ENCODE results near the gene RSRC1. TPM values are rescaled to one million over a fixed set of nuclear protein-coding genes. Genes with fewer than 3 reads are reported as not detected.

The RSRC1 gene
- total and polyA plus RNA-seq, 2 of the 13 experiments (the other 11 are each of a cell fraction or from before 2014, with no cell fraction given) = 4.9 to 63.0 TPM

DNA sequence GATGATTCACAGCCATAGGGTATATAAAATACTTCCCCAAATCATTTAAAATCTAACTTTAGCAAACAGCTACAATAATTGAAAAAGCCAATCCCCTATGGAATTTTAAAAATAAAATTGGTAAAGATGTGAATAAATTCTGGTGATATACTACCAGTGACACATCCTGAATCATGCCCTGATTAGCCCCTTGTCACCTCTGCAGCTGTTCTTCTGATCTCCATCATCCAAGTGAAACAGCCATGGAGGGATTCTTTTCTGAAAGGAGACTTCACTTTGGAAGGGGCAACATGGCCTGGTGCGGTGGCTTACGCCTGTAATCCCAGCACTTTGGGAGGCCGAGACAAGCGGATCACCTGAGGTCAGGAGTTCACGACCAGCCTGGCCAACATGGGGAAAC, 345.5 kb downstream of the RSRC1 start (continued):
- TF ChIP-seq RCOR2 (CRISPR knock-in tag; IDR thresholded peaks at IDR 0.05) = no peak
- TF ChIP-seq, protein P1, sequence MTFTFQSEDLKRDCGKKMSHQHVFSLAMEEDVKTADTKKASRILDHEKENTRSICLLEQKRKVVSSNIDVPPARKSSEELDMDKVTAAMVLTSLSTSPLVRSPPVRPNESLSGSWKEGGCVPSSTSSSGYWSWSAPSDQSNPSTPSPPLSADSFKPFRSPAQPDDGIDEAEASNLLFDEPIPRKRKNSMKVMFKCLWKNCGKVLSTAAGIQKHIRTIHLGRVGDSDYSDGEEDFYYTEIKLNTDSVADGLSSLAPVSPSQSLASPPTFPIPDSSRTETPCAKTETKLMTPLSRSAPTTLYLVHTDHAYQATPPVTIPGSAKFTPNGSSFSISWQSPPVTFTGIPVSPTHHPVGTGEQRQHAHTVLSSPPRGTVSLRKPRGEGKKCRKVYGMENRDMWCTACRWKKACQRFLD (CRISPR knock-in tag; IDR thresholded peaks at IDR 0.05; ENCODE audit: borderline replicate concordance) = no peak
- no peak for TF ChIP-seq WIZ (CRISPR knock-in tag; IDR thresholded peaks at IDR 0.05)
- TF ChIP-seq GATAD1 (CRISPR knock-in tag; IDR thresholded peaks at IDR 0.05) = no peak

DNA sequence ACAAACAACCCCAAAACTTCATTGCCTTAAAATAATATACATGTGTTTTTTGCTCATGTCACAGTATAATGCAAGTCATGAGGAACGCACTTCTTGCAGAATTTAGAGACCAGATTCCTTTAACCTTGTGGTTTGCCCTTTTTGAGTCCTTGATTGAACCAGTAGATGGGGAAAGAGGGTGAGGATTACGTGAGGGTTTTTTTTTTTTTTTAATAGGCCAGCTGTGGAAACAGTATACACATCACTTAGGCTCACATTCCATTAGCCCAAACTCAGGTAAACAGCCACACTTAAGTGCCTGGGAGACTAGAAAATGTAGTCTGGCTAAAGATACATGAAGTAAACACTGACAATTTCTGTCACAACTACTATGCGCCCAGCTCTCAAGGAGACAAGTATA, 346.2 kb downstream of the RSRC1 start:
- 98% methylated on average over 3 of the region's 3 CpGs for WGBS (ENCODE audit: low lambda C conversion rate)
- TF ChIP-seq CBX5 (CRISPR knock-in tag; IDR thresholded peaks at IDR 0.05; ENCODE audit: borderline replicate concordance) = no peak

DNA sequence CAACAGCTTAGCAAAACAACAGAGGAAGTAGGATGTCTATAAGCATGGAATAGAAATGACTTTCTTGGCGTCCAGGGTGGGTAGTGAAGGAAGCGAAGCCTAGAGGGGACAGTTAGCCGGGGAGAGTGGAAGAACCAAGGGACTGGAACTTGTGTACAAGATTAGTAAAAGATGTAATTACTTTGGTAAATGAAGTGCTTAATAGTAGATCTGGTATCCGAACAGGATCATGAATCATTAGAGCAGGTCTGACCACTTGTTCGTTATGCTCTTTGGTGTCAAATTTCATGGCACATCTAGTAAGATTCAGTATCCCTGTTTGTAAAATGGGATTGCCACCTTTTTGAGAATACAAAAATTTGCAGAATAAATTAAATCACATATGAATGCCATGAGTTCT, 348.6 kb downstream of the RSRC1 start:
- ATAC-seq = no peak
- Histone ChIP-seq H3K36me3 (replicated peaks in 1 of 2; ENCODE audit: control insufficient read depth in 1 of 2, insufficient read depth in 2 of 2, low read length in 2 of 2) (no peaks in the 10 kb centered on the region), H3K79me2 (ENCODE audit: insufficient read depth, low read length) (no peaks in the 10 kb centered on the region), H3K4me3 (replicated peaks in 1 of 3; ENCODE audit: insufficient read depth in 1 of 3, low read depth in 2 of 3, low read length in 3 of 3) (no peak overlapping the region), H4K20me1 (ENCODE audit: insufficient read depth, low read length) (peaks cover 7% of the 10 kb centered on the region; the same call in 1 of the 2 replicates), H3K27me3 (ENCODE audit: control insufficient read depth in 1 of 2, insufficient read depth in 2 of 2, low read length in 2 of 2) (no peaks in the 10 kb centered on the region), H3K9ac (ENCODE audit: insufficient read depth, low read depth, low read length) (no peak overlapping the region), H3K9me3 (ENCODE audit: low read length) (no peaks in the 10 kb centered on the region), H3K4me1 (ENCODE audit: insufficient read depth, low read length) (peaks cover 6% of the 10 kb centered on the region; the same call in 1 of the 2 replicates), H3K4me2 (ENCODE audit: low read depth, low read length) (no peak overlapping the region), H2AFZ (ENCODE audit: low read length) (no peak overlapping the region), H3K27ac (ENCODE audit: extremely low read length, insufficient read depth, low read length) (no peak overlapping the region)
- in situ Hi-C loops (cut with HindIII; ENCODE audit: extremely low pct_ligation_motif_present, low pct_unique_long_range_greater_than_20kb) = no loop called here
- intact Hi-C loops (cut with micrococcal nuclease; ENCODE audit: unreplicated experiment) = no loop called here
- no TSS peak for BruUV-seq (replicated peaks)
- ChIA-PET CTCF (ENCODE audit: low intra/inter-chr PET ratio, low total read pairs) (no interaction called here), POLR2A (no interaction called here)
- no peak for DNase-seq (ENCODE audit: low spot score)
- WGBS (ENCODE audit: low lambda C conversion rate) = 92% methylated on average over 5 of the region's 5 CpGs
- FAIRE-seq = no peak
- no peak for TF ChIP-seq ZNF33B (CRISPR knock-in tag; IDR thresholded peaks at IDR 0.05)
- no peak for TF ChIP-seq IRX3 (CRISPR knock-in tag; IDR thresholded peaks at IDR 0.05; ENCODE audit: borderline replicate concordance, low read depth)
- TF ChIP-seq, protein P2, sequence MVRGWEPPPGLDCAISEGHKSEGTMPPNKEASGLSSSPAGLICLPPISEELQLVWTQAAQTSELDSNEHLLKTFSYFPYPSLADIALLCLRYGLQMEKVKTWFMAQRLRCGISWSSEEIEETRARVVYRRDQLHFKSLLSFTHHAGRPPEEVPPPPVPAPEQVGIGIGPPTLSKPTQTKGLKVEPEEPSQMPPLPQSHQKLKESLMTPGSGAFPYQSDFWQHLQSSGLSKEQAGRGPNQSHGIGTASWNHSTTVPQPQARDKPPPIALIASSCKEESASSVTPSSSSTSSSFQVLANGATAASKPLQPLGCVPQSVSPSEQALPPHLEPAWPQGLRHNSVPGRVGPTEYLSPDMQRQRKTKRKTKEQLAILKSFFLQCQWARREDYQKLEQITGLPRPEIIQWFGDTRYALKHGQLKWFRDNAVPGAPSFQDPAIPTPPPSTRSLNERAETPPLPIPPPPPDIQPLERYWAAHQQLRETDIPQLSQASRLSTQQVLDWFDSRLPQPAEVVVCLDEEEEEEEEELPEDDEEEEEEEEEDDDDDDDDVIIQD (CRISPR knock-in tag; IDR thresholded peaks at IDR 0.05; ENCODE audit: low read depth) = no peak
- no peak for TF ChIP-seq ATRX (CRISPR knock-in tag; IDR thresholded peaks at IDR 0.05; ENCODE audit: borderline replicate concordance)
- no peak for TF ChIP-seq ZNF841 (CRISPR knock-in tag; IDR thresholded peaks at IDR 0.05; ENCODE audit: borderline replicate concordance)
- TF ChIP-seq TGIF2 (CRISPR knock-in tag; IDR thresholded peaks at IDR 0.05) = no peak
- TF ChIP-seq, protein P3, sequence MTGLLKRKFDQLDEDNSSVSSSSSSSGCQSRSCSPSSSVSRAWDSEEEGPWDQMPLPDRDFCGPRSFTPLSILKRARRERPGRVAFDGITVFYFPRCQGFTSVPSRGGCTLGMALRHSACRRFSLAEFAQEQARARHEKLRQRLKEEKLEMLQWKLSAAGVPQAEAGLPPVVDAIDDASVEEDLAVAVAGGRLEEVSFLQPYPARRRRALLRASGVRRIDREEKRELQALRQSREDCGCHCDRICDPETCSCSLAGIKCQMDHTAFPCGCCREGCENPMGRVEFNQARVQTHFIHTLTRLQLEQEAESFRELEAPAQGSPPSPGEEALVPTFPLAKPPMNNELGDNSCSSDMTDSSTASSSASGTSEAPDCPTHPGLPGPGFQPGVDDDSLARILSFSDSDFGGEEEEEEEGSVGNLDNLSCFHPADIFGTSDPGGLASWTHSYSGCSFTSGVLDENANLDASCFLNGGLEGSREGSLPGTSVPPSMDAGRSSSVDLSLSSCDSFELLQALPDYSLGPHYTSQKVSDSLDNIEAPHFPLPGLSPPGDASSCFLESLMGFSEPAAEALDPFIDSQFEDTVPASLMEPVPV (CRISPR knock-in tag; IDR thresholded peaks at IDR 0.05) = no peak

More for the DNA sequence above, 346.2 kb downstream of the RSRC1 start:
- no peak for ATAC-seq
- Histone ChIP-seq H3K4me2 (ENCODE audit: low read depth, low read length) (no peak overlapping the region), H3K4me1 (ENCODE audit: insufficient read depth, low read length) (peaks cover 15% of the 10 kb centered on the region), H3K9me3 (ENCODE audit: low read length) (no peaks in the 10 kb centered on the region), H3K4me3 (replicated peaks in 1 of 3; ENCODE audit: insufficient read depth in 1 of 3, low read depth in 2 of 3, low read length in 3 of 3) (no peak overlapping the region), H3K27me3 (ENCODE audit: control insufficient read depth in 1 of 2, insufficient read depth in 2 of 2, low read length in 2 of 2) (no peaks in the 10 kb centered on the region), H3K27ac (ENCODE audit: extremely low read length, insufficient read depth, low read length) (no peak overlapping the region), H3K36me3 (replicated peaks in 1 of 2; ENCODE audit: control insufficient read depth in 1 of 2, insufficient read depth in 2 of 2, low read length in 2 of 2) (no peaks in the 10 kb centered on the region), H2AFZ (ENCODE audit: low read length) (no peak overlapping the region), H4K20me1 (ENCODE audit: insufficient read depth, low read length) (peaks cover 7% of the 10 kb centered on the region; the same call in 1 of the 2 replicates), H3K9ac (ENCODE audit: insufficient read depth, low read depth, low read length) (no peak overlapping the region), H3K79me2 (ENCODE audit: insufficient read depth, low read length) (no peaks in the 10 kb centered on the region)
- FAIRE-seq = no peak
- intact Hi-C loops (cut with micrococcal nuclease; ENCODE audit: unreplicated experiment) (loop anchor here (2.0 kb wide), 1 partner anchor 23 kb away; no protein-coding TSS in a partner anchor), in situ Hi-C loops (cut with HindIII; ENCODE audit: extremely low pct_ligation_motif_present, low pct_unique_long_range_greater_than_20kb) (no loop called here)
- no TSS peak for BruUV-seq (replicated peaks)
- POLR2A ChIA-PET = no interaction called here
- CTCF ChIA-PET (ENCODE audit: low intra/inter-chr PET ratio, low total read pairs) = no interaction called here
- DNase-seq (ENCODE audit: low spot score) = no peak

Measured in HepG2 (cell line).